Smooth muscle cell (in vitro differentiated cells): ENCODE measurements around the gene ELFN2. TPM values are rescaled to one million over a fixed set of nuclear protein-coding genes. Genes with fewer than 3 reads are reported as not detected.

Experiments used
- DNase-seq: peaks from one replicate; lab custom pipeline; 2025; ENCODE audit not compliant: unreplicated experiment; lab: John Stamatoyannopoulos, UW
- H2AFZ ChIP-seq: fragments of 200-600 bp; sonication (generic); 2 replicates; pipeline ENCODE4 v1.6.0; 2016; ENCODE audit warnings: antibody characterized with exemption, low read depth, mild to moderate bottlenecking
- H3F3A ChIP-seq: fragments of 200-600 bp; sonication (generic); 2 replicates; pipeline ENCODE4 v1.6.0; 2017; ENCODE audit warnings: antibody characterized with exemption, low read depth
- H3K27ac ChIP-seq: fragments of 200-600 bp; sonication (generic); 2 replicates; pipeline ENCODE4 v1.5.1; 2016; ENCODE audit warnings: low read depth, mild to moderate bottlenecking
- H3K27me3 ChIP-seq: fragments of 200-600 bp; sonication (generic); 2 replicates; pipeline ENCODE4 v1.6.1; 2016; ENCODE audit warnings: low read depth, mild to moderate bottlenecking
- H3K36me3 ChIP-seq: fragments of 200-600 bp; sonication (generic); 2 replicates; pipeline ENCODE4 v1.5.1; 2016; ENCODE audit warnings: low read depth
- H3K4me1 ChIP-seq: fragments of 200-600 bp; sonication (generic); 2 replicates; pipeline ENCODE4 v1.5.1; 2016; ENCODE audit warnings: low read depth
- H3K4me2 ChIP-seq: fragments of 200-600 bp; sonication (generic); 2 replicates; pipeline ENCODE4 v1.6.0; 2016; ENCODE audit warnings: mild to moderate bottlenecking
- H3K4me3 ChIP-seq: fragments of 200-600 bp; sonication (generic); 2 replicates; pipeline ENCODE4 v1.5.1; 2016; ENCODE audit warnings: mild to moderate bottlenecking
- H3K79me2 ChIP-seq: fragments of 200-600 bp; sonication (generic); 2 replicates; pipeline ENCODE4 v1.6.0; 2016; ENCODE audit warnings: low read depth, mild to moderate bottlenecking
- H3K9ac ChIP-seq: fragments of 200-600 bp; sonication (generic); 2 replicates; pipeline ENCODE4 v1.6.0; 2016; ENCODE audit warnings: low read depth
- H3K9me3 ChIP-seq: fragments of 200-600 bp; sonication (generic); replicated peaks from 2 replicates; pipeline ENCODE4 v1.5.1; 2016; ENCODE audit warnings: low read depth
- H4K20me1 ChIP-seq: fragments of 200-600 bp; sonication (generic); 2 replicates; pipeline ENCODE4 v1.6.0; 2016; ENCODE audit warnings: low read depth
- WGBS: methylation state at CpG from one replicate; pipeline ENCODE4 v1.1.7; 2016; ENCODE audit warnings: low lambda C conversion rate; 5-methylcytosine and 5-hydroxymethylcytosine counted together
- polyA plus RNA-seq: library from polyadenylated mRNA; unstranded; fragments of >200 nt; fragmentation: Nextera tagmentation; extraction: Ambion mirVana; gene quantifications from 2 replicates; pipeline ENCODE4 v1.2.1, GENCODE V29; 2016
- total RNA-seq: library from RNA; depleted of rRNA; stranded (reverse); fragments of >200 nt; gene quantifications from 2 replicates; pipeline ENCODE4 v1.2.3, GENCODE V29; 2014
- TF ChIP-seq, protein P1 (sequence below): fragments of 200-600 bp; sonication (generic); IDR thresholded peaks from 2 replicates; pipeline ENCODE4 v1.5.1; 2017; ENCODE audit warnings: borderline replicate concordance, mild to moderate bottlenecking, antibody characterized with exemption; ENCODE audit not compliant: insufficient read depth, poor library complexity, severe bottlenecking

The ELFN2 gene
- total and polyA plus RNA-seq, 2 experiments from 2014 or later, result 0.63 to 1.3 TPM

DNA sequence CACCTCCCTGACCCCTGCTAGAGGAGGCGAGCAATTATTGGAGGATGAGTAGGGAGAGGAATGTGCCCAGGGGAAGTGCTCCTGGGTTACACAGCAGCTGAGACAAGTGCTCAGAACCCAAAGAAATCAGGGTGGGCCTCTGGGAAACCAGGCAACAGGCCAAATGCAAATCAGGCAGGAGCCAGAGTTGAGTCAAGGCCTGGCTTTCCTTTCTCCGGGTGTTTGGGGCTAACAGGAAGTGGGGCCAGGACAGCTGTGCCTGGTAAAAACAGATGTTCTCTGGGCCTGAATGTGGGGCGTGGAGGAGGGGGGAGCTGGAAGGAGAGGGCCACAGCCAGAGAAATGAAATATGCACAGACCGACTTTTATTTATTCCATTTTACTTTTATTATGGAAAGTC lies 36.9 kb upstream of the ELFN2 start:
- H3K4me2 ChIP-seq, result no peak overlapping the region
- H3K36me3 ChIP-seq, result no peaks in the 10 kb centered on the region
- H3K4me1 ChIP-seq, result no peaks in the 10 kb centered on the region
- DNase-seq, result no peak
- 66% methylated on average over 4 of the region's 4 CpGs for WGBS
- no peaks in the 10 kb centered on the region for H3K9me3 ChIP-seq
- no peak overlapping the region for H3K27ac ChIP-seq
- peaks cover 4% of the 10 kb centered on the region for H3K27me3 ChIP-seq
- no peaks in the 10 kb centered on the region for H3K79me2 ChIP-seq
- TF ChIP-seq, protein P1, sequence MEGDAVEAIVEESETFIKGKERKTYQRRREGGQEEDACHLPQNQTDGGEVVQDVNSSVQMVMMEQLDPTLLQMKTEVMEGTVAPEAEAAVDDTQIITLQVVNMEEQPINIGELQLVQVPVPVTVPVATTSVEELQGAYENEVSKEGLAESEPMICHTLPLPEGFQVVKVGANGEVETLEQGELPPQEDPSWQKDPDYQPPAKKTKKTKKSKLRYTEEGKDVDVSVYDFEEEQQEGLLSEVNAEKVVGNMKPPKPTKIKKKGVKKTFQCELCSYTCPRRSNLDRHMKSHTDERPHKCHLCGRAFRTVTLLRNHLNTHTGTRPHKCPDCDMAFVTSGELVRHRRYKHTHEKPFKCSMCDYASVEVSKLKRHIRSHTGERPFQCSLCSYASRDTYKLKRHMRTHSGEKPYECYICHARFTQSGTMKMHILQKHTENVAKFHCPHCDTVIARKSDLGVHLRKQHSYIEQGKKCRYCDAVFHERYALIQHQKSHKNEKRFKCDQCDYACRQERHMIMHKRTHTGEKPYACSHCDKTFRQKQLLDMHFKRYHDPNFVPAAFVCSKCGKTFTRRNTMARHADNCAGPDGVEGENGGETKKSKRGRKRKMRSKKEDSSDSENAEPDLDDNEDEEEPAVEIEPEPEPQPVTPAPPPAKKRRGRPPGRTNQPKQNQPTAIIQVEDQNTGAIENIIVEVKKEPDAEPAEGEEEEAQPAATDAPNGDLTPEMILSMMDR, result no peak
- no peak overlapping the region for H2AFZ ChIP-seq
- no peaks in the 10 kb centered on the region for H4K20me1 ChIP-seq
- H3K9ac ChIP-seq, result no peak overlapping the region
- H3F3A ChIP-seq, result no peaks in the 10 kb centered on the region
- no peak overlapping the region for H3K4me3 ChIP-seq

DNA sequence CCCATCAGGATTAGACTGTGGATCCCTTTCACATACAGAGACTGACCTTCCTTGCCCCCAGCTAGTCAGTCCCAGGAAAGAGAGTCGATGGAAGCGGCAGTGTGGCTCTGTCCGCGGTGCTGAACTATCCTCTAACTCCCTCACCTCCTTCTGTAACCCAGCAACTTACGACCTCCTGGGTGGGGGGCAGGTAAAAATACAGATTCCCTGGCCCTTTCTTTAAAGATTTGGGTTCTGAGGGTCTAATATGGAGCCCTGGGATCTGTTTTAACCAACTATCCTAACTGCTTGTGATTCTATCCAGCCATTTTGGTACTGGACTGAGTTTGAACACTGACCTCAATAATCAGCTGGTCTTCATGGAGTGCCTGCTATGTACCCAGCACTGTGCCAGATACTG lies 35.7 kb upstream of the ELFN2 start:
- no peak overlapping the region for H2AFZ ChIP-seq
- no peak overlapping the region for H3K27ac ChIP-seq
- 5% methylated on average over 5 of the region's 5 CpGs for WGBS
- H3K4me2 ChIP-seq, result no peak overlapping the region
- H3K4me3 ChIP-seq, result no peak overlapping the region
- no peak for DNase-seq
- no peaks in the 10 kb centered on the region for H3K4me1 ChIP-seq
- H3F3A ChIP-seq, result no peaks in the 10 kb centered on the region
- TF ChIP-seq, protein P1, result no peak
- H4K20me1 ChIP-seq, result no peaks in the 10 kb centered on the region
- no peaks in the 10 kb centered on the region for H3K9me3 ChIP-seq
- H3K36me3 ChIP-seq, result no peaks in the 10 kb centered on the region
- no peaks in the 10 kb centered on the region for H3K79me2 ChIP-seq
- H3K27me3 ChIP-seq, result peaks cover 4% of the 10 kb centered on the region
- H3K9ac ChIP-seq, result no peak overlapping the region

DNA sequence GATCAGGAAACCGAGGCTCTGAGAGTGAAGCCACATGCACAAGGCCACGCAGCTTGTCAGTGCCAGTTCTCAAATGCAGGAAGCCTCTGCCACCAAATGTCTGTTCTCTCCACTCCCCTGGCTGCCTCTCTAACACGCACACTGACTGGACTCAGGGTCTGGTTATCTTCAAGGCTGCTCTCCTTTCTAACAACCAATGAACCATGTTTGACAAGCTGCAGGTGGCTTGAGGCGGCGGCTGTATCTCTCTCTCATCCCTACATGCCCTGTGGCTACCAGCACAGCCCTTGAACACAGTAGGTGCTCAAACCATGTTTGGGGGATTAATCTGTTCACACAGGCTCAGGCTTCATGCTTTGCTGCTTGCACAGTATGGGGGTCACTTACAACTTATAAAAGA lies 35.2 kb upstream of the ELFN2 start:
- DNase-seq, result no peak
- no peak overlapping the region for H3K9ac ChIP-seq

DNA sequence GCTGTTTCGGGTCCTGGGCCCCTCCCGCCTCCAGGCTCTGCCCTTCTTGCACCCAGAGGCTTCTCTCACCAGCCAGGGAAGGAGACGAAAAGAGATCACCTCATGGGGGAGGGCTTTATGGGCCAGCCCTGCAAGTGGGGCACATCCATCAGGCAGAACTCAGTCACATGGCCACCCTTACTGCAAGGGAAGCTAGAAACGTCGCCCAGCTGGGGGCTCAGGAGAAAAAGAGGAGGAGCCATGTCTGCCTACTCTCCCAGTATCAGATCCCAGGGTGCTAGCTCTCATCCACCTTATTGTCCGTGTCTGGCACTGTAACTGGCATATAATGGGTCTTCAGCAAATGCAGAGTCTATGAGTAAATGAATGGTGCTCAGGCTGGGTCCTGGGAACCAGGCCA lies 34.7 kb upstream of the ELFN2 start:
- no peaks in the 10 kb centered on the region for H3K9me3 ChIP-seq
- H3K9ac ChIP-seq, result no peak overlapping the region
- H3F3A ChIP-seq, result no peaks in the 10 kb centered on the region
- 60% methylated on average over 6 of the region's 6 CpGs for WGBS
- H3K27ac ChIP-seq, result no peak overlapping the region
- TF ChIP-seq, protein P1, result no peak
- H3K4me3 ChIP-seq, result no peak overlapping the region
- peaks cover 6% of the 10 kb centered on the region for H3K27me3 ChIP-seq
- H3K4me1 ChIP-seq, result no peaks in the 10 kb centered on the region
- no peaks in the 10 kb centered on the region for H3K79me2 ChIP-seq
- no peak overlapping the region for H2AFZ ChIP-seq
- H3K36me3 ChIP-seq, result no peaks in the 10 kb centered on the region
- no peak overlapping the region for H3K4me2 ChIP-seq
- H4K20me1 ChIP-seq, result no peaks in the 10 kb centered on the region
- DNase-seq, result no peak

More for the DNA sequence above, 35.2 kb upstream of the ELFN2 start:
- H2AFZ ChIP-seq, result no peak overlapping the region
- H3K9me3 ChIP-seq, result no peaks in the 10 kb centered on the region
- H3F3A ChIP-seq, result no peaks in the 10 kb centered on the region
- no peaks in the 10 kb centered on the region for H4K20me1 ChIP-seq
- 66% methylated on average over 5 of the region's 5 CpGs for WGBS
- no peak overlapping the region for H3K27ac ChIP-seq
- H3K27me3 ChIP-seq, result peaks cover 6% of the 10 kb centered on the region
- TF ChIP-seq, protein P1, result no peak
- no peak overlapping the region for H3K4me3 ChIP-seq
- no peaks in the 10 kb centered on the region for H3K4me1 ChIP-seq
- no peaks in the 10 kb centered on the region for H3K36me3 ChIP-seq
- H3K79me2 ChIP-seq, result no peaks in the 10 kb centered on the region
- H3K4me2 ChIP-seq, result no peak overlapping the region
